Osteocyte (in vitro differentiated cells): ENCODE measurements around the gene ACAP3. TPM values are rescaled to one million over a fixed set of nuclear protein-coding genes. Genes with fewer than 3 reads are reported as not detected.
A peak's percentile ranks its signal among the peaks of the same experiment; 100 is the strongest.

Experiments used
- DNase-seq: peaks from one replicate; pipeline ENCODE4 v3.0.0; 2021; ENCODE audit warnings: mixed read lengths; ENCODE audit not compliant: unreplicated experiment; ENCODE audit errors: extremely low spot score
- H3K27ac Mint-ChIP-seq: one replicate; pipeline ENCODE4 v1.8.0; 2021; ENCODE audit warnings: mild to moderate bottlenecking, mixed read lengths; ENCODE audit not compliant: unreplicated experiment
- H3K27me3 Mint-ChIP-seq: one replicate; pipeline ENCODE4 v1.8.0; 2021; ENCODE audit warnings: mixed read lengths; ENCODE audit not compliant: unreplicated experiment
- H3K36me3 Mint-ChIP-seq: one replicate; pipeline ENCODE4 v1.8.0; 2021; ENCODE audit warnings: mixed read lengths; ENCODE audit not compliant: unreplicated experiment
- H3K4me1 Mint-ChIP-seq: one replicate; pipeline ENCODE4 v1.8.0; 2021; ENCODE audit warnings: mixed read lengths; ENCODE audit not compliant: unreplicated experiment
- H3K4me3 Mint-ChIP-seq: one replicate; pipeline ENCODE4 v1.8.0; 2021; ENCODE audit warnings: mild to moderate bottlenecking, moderate library complexity, mixed read lengths; ENCODE audit not compliant: unreplicated experiment
- H3K9me3 Mint-ChIP-seq: one replicate; pipeline ENCODE4 v1.8.0; 2021; ENCODE audit warnings: mixed read lengths; ENCODE audit not compliant: unreplicated experiment
- total RNA-seq: library from RNA; stranded (reverse); gene quantifications from 2 replicates; pipeline ENCODE4 v1.2.1, GENCODE V29; 2021
- TF ChIP-seq, protein P1 (sequence below): fragments of 200-600 bp; sonication (generic); IDR thresholded peaks from 2 replicates; pipeline ENCODE4 v1.5.0; 2021; ENCODE audit warnings: antibody characterized with exemption, mild to moderate bottlenecking, moderate library complexity

The ACAP3 gene
- total RNA-seq, 1 donor from 2014 or later, result 73.8 TPM

DNA sequence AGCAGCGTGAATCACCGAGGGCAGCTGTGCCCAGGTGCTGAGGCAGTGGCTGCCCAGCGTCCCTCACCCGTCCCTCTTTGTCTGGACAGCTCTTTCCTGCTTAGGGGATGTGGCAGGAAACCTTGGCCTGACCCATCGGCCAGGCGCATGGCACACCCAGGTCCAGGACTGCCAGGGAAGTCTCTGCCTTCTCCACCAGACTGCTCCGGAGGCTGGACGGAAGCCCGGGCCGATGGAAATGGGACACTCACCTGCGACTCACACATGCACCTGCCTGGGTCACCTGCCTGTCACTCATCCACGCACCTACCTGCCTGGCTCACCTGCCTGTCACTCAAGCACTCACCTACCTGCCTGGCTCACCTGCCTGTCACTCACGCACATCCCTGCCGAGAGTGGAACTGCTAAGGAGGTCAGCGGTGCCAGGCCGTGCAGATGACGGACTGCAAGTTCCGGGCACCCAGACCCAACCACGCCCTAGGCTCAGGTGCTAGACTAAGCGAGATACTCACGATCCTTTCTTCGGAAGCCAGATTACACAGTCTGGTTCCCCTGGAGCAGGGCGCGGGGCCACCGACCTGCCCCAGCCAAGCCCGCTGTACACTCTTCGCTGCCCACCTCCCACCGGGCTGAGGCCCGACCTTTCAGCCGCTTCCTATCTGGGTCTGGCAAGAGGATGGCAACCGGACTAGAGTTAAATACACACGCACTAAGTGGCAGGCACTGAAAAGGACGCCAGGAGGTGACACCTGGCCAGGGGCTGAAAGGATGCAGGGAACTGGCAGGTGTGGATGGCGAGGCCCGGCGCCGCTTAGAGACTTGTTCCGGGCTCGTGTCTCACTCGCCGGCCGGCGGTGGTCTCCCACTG is 35.2 kb downstream of the ACAP3 start:
- TF ChIP-seq, protein P1, sequence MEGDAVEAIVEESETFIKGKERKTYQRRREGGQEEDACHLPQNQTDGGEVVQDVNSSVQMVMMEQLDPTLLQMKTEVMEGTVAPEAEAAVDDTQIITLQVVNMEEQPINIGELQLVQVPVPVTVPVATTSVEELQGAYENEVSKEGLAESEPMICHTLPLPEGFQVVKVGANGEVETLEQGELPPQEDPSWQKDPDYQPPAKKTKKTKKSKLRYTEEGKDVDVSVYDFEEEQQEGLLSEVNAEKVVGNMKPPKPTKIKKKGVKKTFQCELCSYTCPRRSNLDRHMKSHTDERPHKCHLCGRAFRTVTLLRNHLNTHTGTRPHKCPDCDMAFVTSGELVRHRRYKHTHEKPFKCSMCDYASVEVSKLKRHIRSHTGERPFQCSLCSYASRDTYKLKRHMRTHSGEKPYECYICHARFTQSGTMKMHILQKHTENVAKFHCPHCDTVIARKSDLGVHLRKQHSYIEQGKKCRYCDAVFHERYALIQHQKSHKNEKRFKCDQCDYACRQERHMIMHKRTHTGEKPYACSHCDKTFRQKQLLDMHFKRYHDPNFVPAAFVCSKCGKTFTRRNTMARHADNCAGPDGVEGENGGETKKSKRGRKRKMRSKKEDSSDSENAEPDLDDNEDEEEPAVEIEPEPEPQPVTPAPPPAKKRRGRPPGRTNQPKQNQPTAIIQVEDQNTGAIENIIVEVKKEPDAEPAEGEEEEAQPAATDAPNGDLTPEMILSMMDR, result no peak
- H3K27me3 Mint-ChIP-seq, result no peaks in the 10 kb centered on the region
- H3K4me3 Mint-ChIP-seq, result peak overlapping the region; percentile 83
- no peak for DNase-seq
- no peaks in the 10 kb centered on the region for H3K9me3 Mint-ChIP-seq
- H3K27ac Mint-ChIP-seq, result peak overlapping the region; percentile 79
- peaks cover 5% of the 10 kb centered on the region for H3K36me3 Mint-ChIP-seq
- peaks cover 29% of the 10 kb centered on the region for H3K4me1 Mint-ChIP-seq

DNA sequence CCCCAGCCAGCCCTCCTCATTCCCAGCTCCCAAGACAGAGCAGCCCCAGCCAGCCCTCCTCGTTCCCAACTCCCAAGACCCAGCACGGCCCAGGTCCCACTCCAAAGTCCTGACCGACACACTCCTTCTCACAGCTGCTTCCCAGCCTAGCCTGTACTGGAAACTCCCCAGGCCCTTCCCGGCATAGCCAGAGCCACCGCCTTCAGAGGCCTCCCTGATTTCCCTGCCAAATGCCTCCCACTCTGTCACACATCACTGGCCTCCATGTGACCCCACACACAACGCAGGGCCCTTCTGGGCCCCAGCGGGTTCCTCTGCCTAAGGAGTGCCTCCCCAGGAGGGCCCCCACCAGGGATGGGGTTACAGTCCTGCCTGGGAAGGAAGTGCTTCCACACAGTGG is 36.9 kb downstream of the ACAP3 start:
- Mint-ChIP-seq H3K4me3 (peak overlapping the region; percentile 60), H3K4me1 (peaks cover 37% of the 10 kb centered on the region), H3K36me3 (peaks cover 5% of the 10 kb centered on the region), H3K27me3 (no peaks in the 10 kb centered on the region), H3K9me3 (no peaks in the 10 kb centered on the region), H3K27ac (peak overlapping the region; percentile 73)
- TF ChIP-seq, protein P1, result no peak
- DNase-seq, result no peak

DNA sequence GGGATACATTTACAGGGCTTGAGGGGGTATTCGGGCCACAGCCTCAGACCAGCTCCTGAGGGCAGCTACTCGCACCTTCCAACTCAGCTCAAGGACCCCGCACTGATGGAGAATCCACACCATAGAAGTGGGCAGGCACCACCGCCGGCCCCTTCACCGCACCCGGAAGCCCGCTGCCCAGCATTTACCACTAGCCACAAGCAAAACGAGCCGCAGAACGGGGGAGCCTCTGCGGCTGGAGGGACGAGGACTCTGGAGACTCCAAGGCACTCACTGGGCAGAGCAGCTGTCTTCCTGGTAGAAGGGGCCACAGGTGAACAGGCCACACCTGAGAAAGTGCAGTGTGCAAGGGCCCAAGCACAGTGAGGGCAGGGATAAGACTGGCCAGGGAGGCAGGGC is 39.4 kb downstream of the ACAP3 start:
- peak overlapping the region; percentile 54 for H3K27ac Mint-ChIP-seq
- peaks cover 59% of the 10 kb centered on the region for H3K4me1 Mint-ChIP-seq
- no peak for DNase-seq
- TF ChIP-seq, protein P1, result no peak
- no peaks in the 10 kb centered on the region for H3K27me3 Mint-ChIP-seq
- no peaks in the 10 kb centered on the region for H3K9me3 Mint-ChIP-seq
- no peak overlapping the region for H3K4me3 Mint-ChIP-seq
- H3K36me3 Mint-ChIP-seq, result peaks cover 5% of the 10 kb centered on the region

DNA sequence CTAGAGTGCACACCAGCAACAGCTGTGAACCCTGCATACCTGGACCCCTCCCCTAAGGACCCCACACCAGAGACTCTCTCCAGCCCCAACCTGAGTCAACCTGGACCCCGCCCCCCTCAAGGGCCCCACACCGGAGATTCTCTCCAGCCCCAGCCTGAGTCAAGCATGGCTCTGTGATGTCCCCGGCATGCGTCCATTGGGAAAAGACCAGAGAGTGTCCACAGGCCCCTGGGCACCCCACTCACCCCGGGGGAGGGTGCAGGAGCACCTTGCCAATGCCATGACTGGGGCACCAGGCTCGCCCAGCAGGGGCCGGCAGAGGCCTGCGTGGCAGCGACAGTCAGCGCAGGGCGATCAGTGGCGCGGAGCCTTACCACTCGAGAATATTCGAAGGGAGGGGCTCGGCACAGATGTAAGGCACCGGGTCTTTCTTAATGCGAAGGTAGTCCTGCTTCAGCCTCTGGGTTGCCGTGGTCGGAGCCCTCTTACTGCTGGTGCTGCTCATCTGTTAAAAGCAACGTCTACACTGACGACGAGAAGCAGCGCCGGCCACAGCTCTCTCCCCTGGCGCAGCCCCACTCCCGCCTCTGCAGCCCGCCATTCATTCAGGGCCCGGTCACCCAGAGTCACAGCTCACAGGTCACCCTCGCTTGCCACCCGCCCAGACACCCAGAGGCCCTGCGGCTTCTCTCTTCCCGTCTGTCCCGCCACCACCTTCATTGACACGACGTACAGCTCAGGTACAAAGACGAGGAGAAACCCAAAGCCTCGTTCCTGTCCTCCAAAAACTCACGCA is 40.0 kb downstream of the ACAP3 start:
- TF ChIP-seq, protein P1, result no peak
- no peaks in the 10 kb centered on the region for H3K9me3 Mint-ChIP-seq
- peak overlapping the region; percentile 54 for H3K27ac Mint-ChIP-seq
- peaks cover 9% of the 10 kb centered on the region for H3K36me3 Mint-ChIP-seq
- H3K4me3 Mint-ChIP-seq, result no peak overlapping the region
- peaks cover 56% of the 10 kb centered on the region for H3K4me1 Mint-ChIP-seq
- no peaks in the 10 kb centered on the region for H3K27me3 Mint-ChIP-seq
- no peak for DNase-seq

DNA sequence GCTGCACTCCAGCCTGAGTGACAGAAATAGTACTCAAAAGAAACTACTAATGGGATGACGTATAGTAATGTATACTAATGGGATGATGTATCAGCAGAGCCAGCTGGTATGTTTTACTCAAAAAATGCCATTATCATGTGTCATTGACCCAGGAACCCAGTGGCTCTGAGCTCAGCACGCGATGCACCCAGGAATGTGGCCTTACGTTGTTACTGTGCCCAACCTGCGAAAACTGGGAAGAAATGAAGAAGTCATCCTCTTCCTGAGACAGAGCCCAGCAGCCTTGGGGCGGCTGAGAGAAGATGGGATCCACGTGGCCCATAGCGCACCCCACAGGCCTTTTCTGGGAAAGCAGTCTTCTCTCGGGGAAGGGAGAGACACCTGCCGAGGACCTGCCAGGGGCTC is 42.9 kb downstream of the ACAP3 start:
- Mint-ChIP-seq H3K27me3 (no peaks in the 10 kb centered on the region), H3K27ac (peak overlapping the region; percentile 97), H3K9me3 (no peaks in the 10 kb centered on the region), H3K4me1 (peaks cover 39% of the 10 kb centered on the region), H3K36me3 (peaks cover 16% of the 10 kb centered on the region), H3K4me3 (peak overlapping the region; percentile 26)
- peak; percentile 92 for DNase-seq
- TF ChIP-seq, protein P1, result peak; percentile 68
